Pancreas (tissue), 10 donors: Measurements from ENCODE around the gene HECA. TPM values are rescaled to one million over a fixed set of nuclear protein-coding genes. Genes with fewer than 3 reads are reported as not detected.

Source experiments
- ATAC-seq, 4 donors: fragments of 200-7000 bp; cut with Tn5 transposase; one replicate each; pipeline versions ENCODE4 v1.8.0 to v1.9.1; 2020; ENCODE audit warnings: mild to moderate bottlenecking in 4 of 4, moderate library complexity in 4 of 4
- DNase-seq, 6 donors: peaks; one replicate each; pipeline ENCODE4 v3.0.0-alpha.2; 2020
- FAIRE-seq: peaks from 2 replicates; lab custom pipeline; 2012; peaks lifted over from hg19 to GRCh38; lab: Jason Lieb, UNC
- H3K27ac ChIP-seq, 4 donors: fragments of 200-600 bp; sonication (generic); 1 replicate in 3 of 4; 2 replicates in 1 of 4; pipeline versions ENCODE4 v1.5.0 to v1.8.0; 2020
- H3K27me3 ChIP-seq, 4 donors: fragments of 200-600 bp; one replicate each; pipeline ENCODE4 v1.8.0; 2021
- H3K36me3 ChIP-seq, 3 donors: fragments of 200-600 bp; sonication (generic) in 1 of 3; one replicate each; pipeline versions ENCODE4 v1.5.0 to v1.8.0; 2020 to 2021
- H3K4me1 ChIP-seq, 3 donors: fragments of 200-600 bp; one replicate each; pipeline ENCODE4 v1.8.0; 2021
- H3K4me3 ChIP-seq, 4 donors: fragments of 200-600 bp; sonication (generic) in 2 of 4; one replicate each; pipeline versions ENCODE4 v1.5.0 to v1.8.0; 2020 to 2021
- H3K9me3 ChIP-seq, 4 donors: fragments of 200-600 bp; one replicate each; pipeline ENCODE4 v1.8.0; 2021
- WGBS, 2 donors: extraction: QIAGEN DNeasy Blood & Tissue Kit; methylation state at CpG; one replicate each; pipeline ENCODE4 v1.1.7; 2013; 5-methylcytosine and 5-hydroxymethylcytosine counted together
- intact Hi-C, 3 donors: fragments of 100-400 bp; cut with DNase I; formaldehyde crosslinking; loops; one replicate each; pipeline versions ENCODE4 v1.11.1 to v1.14.2; 2022
- polyA plus RNA-seq, 2 donors: library from polyadenylated mRNA; stranded (reverse); fragments of 200-250 nt; gene quantifications; one replicate each; pipeline ENCODE4 v1.2.3, GENCODE V29; 2013
- total RNA-seq, 6 donors: library from RNA; stranded (reverse); fragmentation: NEBNext Ultra II Directional in 4 of 6; extraction: Animal tissue kit (Norgen Biotek cat#: 25700) in 4 of 6; gene quantifications; one replicate each; pipeline versions ENCODE4 v1.2.1 to v1.2.4, GENCODE V29; 2021 to 2023
- TF ChIP-seq, protein P1 (sequence below), 4 donors: fragments of 200-600 bp; sonication (generic) in 3 of 4; IDR thresholded peaks; one replicate each; pipeline versions ENCODE4 v1.5.0 to v1.8.0; 2021; ENCODE audit warnings: antibody characterized with exemption in 4 of 4
- donor health status: healthy with polysubstance abuse.
- donor health status: DM: no; HTN: no; CAD: no; lungs with moderate emphysema.
- donor health status: DM: no; HTN: no; CAD: no.
- donor health status: control.
- donor health status: control.
- donor health status: Bipolar disorder and iron deficiency.
- donor health status: DM: yes; HTN: yes; CAD: no.
- donor health status: DM: no; HTN: no; CAD: no.
- donor health status: DM: no; HTN: no; CAD: no.
- donor health status: DM: yes; HTN: yes; CAD: no.

The HECA gene
- total and polyA plus RNA-seq, 8 donors: 3.2 to 16.3 (median 7.1) TPM

DNA sequence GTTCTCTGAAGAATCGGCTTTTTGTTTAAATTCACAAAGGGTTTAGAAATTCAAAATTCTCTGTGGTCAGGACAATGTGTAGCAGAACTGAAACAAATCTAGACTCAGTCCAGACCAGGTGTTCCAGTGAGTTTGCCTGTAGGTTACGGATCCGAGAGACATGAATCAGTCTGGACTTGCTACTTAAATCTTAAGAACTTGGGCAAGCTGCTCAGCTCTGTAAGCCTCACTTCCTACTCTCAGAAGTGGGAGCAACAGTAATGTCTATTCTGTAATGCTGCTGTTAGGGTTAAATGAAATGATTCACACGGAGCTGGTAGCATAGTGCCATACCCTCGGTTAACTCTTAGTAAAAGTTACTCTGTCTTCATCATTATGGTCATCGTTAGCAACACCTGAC lies 37.7 kb downstream of the HECA start:
- ATAC-seq: no peak
- intact Hi-C loops: no loop called here
- DNase-seq: no peak
- Histone ChIP-seq H3K36me3 (peaks cover 0 to 25% (median 0%) of the 10 kb centered on the region in 3 donors), H3K27me3 (no peaks in the 10 kb centered on the region), H3K4me3 (no peak overlapping the region), H3K4me1 (peaks cover 0 to 6% (median 0%) of the 10 kb centered on the region in 3 donors), H3K27ac (no peak overlapping the region), H3K9me3 (no peaks in the 10 kb centered on the region)
- no peak for FAIRE-seq
- TF ChIP-seq, protein P1, sequence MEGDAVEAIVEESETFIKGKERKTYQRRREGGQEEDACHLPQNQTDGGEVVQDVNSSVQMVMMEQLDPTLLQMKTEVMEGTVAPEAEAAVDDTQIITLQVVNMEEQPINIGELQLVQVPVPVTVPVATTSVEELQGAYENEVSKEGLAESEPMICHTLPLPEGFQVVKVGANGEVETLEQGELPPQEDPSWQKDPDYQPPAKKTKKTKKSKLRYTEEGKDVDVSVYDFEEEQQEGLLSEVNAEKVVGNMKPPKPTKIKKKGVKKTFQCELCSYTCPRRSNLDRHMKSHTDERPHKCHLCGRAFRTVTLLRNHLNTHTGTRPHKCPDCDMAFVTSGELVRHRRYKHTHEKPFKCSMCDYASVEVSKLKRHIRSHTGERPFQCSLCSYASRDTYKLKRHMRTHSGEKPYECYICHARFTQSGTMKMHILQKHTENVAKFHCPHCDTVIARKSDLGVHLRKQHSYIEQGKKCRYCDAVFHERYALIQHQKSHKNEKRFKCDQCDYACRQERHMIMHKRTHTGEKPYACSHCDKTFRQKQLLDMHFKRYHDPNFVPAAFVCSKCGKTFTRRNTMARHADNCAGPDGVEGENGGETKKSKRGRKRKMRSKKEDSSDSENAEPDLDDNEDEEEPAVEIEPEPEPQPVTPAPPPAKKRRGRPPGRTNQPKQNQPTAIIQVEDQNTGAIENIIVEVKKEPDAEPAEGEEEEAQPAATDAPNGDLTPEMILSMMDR (IDR thresholded peaks at IDR 0.05): no peak
- 80 to 90% methylated on average over 6 of the region's 6 CpGs for WGBS, 2 donors

DNA sequence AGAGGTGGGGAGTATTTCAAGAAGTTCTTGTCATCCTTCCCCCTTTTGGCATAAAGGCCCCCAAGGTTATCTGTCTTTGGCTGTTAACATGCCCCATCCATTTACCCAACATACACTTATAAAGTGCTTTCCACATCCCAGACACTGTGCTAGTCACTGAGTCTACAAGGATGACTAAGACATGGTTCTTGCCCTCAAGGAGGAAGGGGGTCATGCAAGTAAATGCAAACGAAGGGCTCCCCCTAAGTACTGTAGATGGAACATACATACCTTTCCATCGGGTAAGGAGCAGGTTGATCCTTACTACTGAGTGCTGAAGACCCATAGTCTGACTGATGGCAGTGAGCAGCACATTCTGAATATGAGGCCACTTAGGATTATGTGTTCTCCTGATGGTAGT lies 38.3 kb downstream of the HECA start:
- Histone ChIP-seq H3K27me3 (no peaks in the 10 kb centered on the region), H3K27ac (no peak overlapping the region), H3K4me1 (peaks cover 0 to 6% (median 0%) of the 10 kb centered on the region in 3 donors), H3K9me3 (no peaks in the 10 kb centered on the region), H3K36me3 (peaks cover 0 to 21% (median 0%) of the 10 kb centered on the region in 3 donors), H3K4me3 (no peak overlapping the region)
- WGBS, 2 donors: 83 to 93% methylated on average over 2 of the region's 2 CpGs
- TF ChIP-seq, protein P1 (IDR thresholded peaks at IDR 0.05): no peak
- ATAC-seq (no peak), FAIRE-seq (no peak), DNase-seq (no peak)
- intact Hi-C loops: no loop called here

DNA sequence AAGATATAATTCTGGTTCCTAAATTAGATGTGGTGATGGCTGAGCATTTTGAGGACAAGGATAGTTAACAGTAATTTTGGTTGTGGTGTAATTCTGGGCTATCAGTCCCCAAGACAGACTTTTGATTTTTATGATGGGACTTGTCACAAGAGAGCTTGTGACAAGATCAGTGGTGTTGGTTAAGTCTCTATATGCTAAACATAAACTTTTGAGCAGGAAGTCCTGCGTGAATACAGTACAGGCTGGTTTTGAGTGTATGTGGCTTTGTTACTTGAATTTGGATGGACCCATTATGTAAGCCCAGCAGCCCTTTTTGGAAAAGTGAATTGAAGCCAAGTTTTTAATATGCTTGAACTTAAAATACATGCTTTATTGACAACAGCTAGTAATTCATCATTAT lies 38.9 kb downstream of the HECA start:
- H3K27me3 ChIP-seq: no peaks in the 10 kb centered on the region
- ATAC-seq (no peak), FAIRE-seq (no peak), DNase-seq (no peak)
- H3K36me3 ChIP-seq: peaks cover 0 to 21% (median 0%) of the 10 kb centered on the region in 3 donors
- TF ChIP-seq, protein P1 (IDR thresholded peaks at IDR 0.05): no peak
- H3K4me3 ChIP-seq: no peak overlapping the region
- 94 to 97% methylated on average over 1 of the region's 1 CpG for WGBS, 2 donors
- intact Hi-C loops: no loop called here
- no peak overlapping the region for H3K27ac ChIP-seq
- no peaks in the 10 kb centered on the region for H3K9me3 ChIP-seq
- peaks cover 0 to 6% (median 0%) of the 10 kb centered on the region in 3 donors for H3K4me1 ChIP-seq

DNA sequence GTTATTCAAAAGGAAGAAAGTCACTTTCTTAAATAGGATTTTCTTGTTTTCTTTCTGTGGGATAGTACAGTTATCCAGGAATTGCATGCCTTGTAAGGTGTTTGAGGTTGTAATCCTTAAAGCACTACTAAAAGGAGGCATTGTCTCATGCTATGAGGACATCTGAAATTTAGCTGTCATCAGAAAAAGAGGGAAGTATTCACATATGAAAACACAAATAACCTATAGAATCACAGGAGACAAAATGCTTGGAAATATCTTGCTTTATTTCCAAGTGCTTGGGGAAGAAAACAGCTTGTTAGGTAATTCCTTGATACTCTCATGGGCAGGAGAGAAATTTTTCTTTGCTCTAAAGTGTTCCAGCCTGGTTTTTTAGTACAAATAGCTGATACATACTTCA lies 40.1 kb downstream of the HECA start:
- Histone ChIP-seq H3K9me3 (no peaks in the 10 kb centered on the region), H3K4me3 (no peak overlapping the region), H3K27me3 (no peaks in the 10 kb centered on the region), H3K27ac (no peak overlapping the region), H3K36me3 (peaks cover 0 to 21% (median 0%) of the 10 kb centered on the region in 3 donors), H3K4me1 (peaks cover 0 to 6% (median 0%) of the 10 kb centered on the region in 3 donors)
- intact Hi-C loops: no loop called here
- TF ChIP-seq, protein P1 (IDR thresholded peaks at IDR 0.05): no peak
- FAIRE-seq: no peak
- ATAC-seq: no peak
- no peak for DNase-seq

DNA sequence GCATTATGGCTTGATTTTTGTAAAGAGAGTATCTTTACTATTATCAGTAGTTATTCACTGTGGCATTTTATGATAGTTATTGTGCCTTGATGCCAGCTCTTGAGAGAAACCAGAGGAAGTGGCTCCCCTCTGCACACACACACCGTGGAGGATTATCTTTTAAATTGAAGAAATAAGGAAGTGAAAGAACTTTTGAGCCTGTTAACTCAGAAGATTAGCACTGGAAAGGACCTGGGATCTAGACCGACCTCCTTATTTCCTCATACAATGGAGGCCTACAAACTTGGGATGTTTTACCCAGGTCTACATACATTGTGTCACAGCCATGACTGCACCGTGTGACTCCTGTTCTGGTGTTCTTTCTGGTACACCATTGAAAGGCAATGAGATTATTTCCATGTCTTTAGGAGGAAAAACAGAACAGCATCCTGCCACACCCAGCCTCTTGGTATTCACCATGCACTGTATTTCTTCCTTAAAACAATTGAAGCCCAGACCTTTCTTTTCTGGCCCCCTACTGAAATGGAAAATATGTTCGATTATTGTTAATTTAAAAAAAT lies 40.6 kb downstream of the HECA start:
- H3K4me1 ChIP-seq: peaks cover 0 to 6% (median 0%) of the 10 kb centered on the region in 3 donors
- intact Hi-C loops: no loop called here
- no peaks in the 10 kb centered on the region for H3K27me3 ChIP-seq
- ATAC-seq: no peak
- 86 to 88% methylated on average over 4 of the region's 4 CpGs for WGBS, 2 donors
- no peak overlapping the region for H3K27ac ChIP-seq
- no peak overlapping the region for H3K4me3 ChIP-seq
- TF ChIP-seq, protein P1 (IDR thresholded peaks at IDR 0.05): no peak
- no peaks in the 10 kb centered on the region for H3K9me3 ChIP-seq
- H3K36me3 ChIP-seq: peaks cover 0 to 21% (median 0%) of the 10 kb centered on the region in 3 donors
- FAIRE-seq: no peak
- DNase-seq: no peak
